Measurements from ENCODE around the gene SNED1. TPM values are rescaled to one million over a fixed set of nuclear protein-coding genes. Genes with fewer than 3 reads are reported as not detected.

The SNED1 gene
- total RNA-seq, 4 donors from 2014 or later, result 16.4 to 56.2 (median 43.5) TPM

- Histone ChIP-seq H3K4me3 (no peak overlapping the region), H3K9me3 (no peaks in the 10 kb centered on the region), H3K4me1 (peaks cover 17 to 20% of the 10 kb centered on the region in 2 donors), H3K36me3 (no peaks in the 10 kb centered on the region), H3K27me3 (no peaks in the 10 kb centered on the region), H3K27ac (no peak overlapping the region)
- intact Hi-C loops (cut with DNase I; ENCODE audit: low total_unique reads), result no loop called here
- in situ Hi-C loops (cut with MboI; ENCODE audit: low sequenced_read_pairs in 4 of 4), result no loop called here
- TF ChIP-seq POLR2A (IDR thresholded peaks at IDR 0.05), result no peak
- no peak for TF ChIP-seq CTCF (IDR thresholded peaks at IDR 0.05 in 4 of 5, conservative IDR thresholded peaks at IDR 0.05 in 1 of 5)
- no peak for DNase-seq
- no peak for ATAC-seq
Measured at GRCh38 chr2:241014764-241015163, 16.3 kb downstream of the SNED1 start.

- TF ChIP-seq CTCF (IDR thresholded peaks at IDR 0.05 in 4 of 5, conservative IDR thresholded peaks at IDR 0.05 in 1 of 5) (no peak), POLR2A (IDR thresholded peaks at IDR 0.05) (no peak)
- intact Hi-C loops (cut with DNase I; ENCODE audit: low total_unique reads), result no loop called here
- in situ Hi-C loops (cut with MboI; ENCODE audit: low sequenced_read_pairs in 4 of 4), result no loop called here
- no peak overlapping the region for H3K27ac ChIP-seq
- no peak overlapping the region for H3K4me3 ChIP-seq
- no peak for DNase-seq
- no peaks in the 10 kb centered on the region for H3K36me3 ChIP-seq
- no peak for ATAC-seq
- no peaks in the 10 kb centered on the region for H3K9me3 ChIP-seq
- H3K27me3 ChIP-seq, result no peaks in the 10 kb centered on the region
- H3K4me1 ChIP-seq, result peaks cover 10 to 14% of the 10 kb centered on the region in 2 donors
Measured at GRCh38 chr2:241015439-241015838, 17.0 kb downstream of the SNED1 start.

GRCh38 chr2:241017228-241017940 is 19.0 kb downstream of the SNED1 start:
- no peaks in the 10 kb centered on the region for H3K9me3 ChIP-seq
- DNase-seq (no peak), ATAC-seq (no peak)
- intact Hi-C loops (cut with DNase I; ENCODE audit: low total_unique reads) (no loop called here), in situ Hi-C loops (cut with MboI; ENCODE audit: low sequenced_read_pairs in 4 of 4) (no loop called here)
- peaks cover 0 to 12% of the 10 kb centered on the region in 2 donors for H3K36me3 ChIP-seq
- H3K4me3 ChIP-seq, result no peak overlapping the region
- no peaks in the 10 kb centered on the region for H3K27me3 ChIP-seq
- H3K27ac ChIP-seq, result no peak overlapping the region
- TF ChIP-seq CTCF (IDR thresholded peaks at IDR 0.05 in 4 of 5, conservative IDR thresholded peaks at IDR 0.05 in 1 of 5) (no peak), POLR2A (IDR thresholded peaks at IDR 0.05) (no peak)
- peaks cover 0 to 3% of the 10 kb centered on the region in 2 donors for H3K4me1 ChIP-seq

- intact Hi-C loops (cut with DNase I; ENCODE audit: low total_unique reads), result no loop called here
- H3K27me3 ChIP-seq, result no peaks in the 10 kb centered on the region
- in situ Hi-C loops (cut with MboI; ENCODE audit: low sequenced_read_pairs in 4 of 4), result no loop called here
- no peaks in the 10 kb centered on the region for H3K9me3 ChIP-seq
- peaks cover 0 to 15% of the 10 kb centered on the region in 2 donors for H3K36me3 ChIP-seq
- DNase-seq, result no peak
- ATAC-seq, result no peak
- H3K27ac ChIP-seq, result no peak overlapping the region
- H3K4me3 ChIP-seq, result no peak overlapping the region
- TF ChIP-seq CTCF (IDR thresholded peaks at IDR 0.05 in 4 of 5, conservative IDR thresholded peaks at IDR 0.05 in 1 of 5), result no peak
- no peak for TF ChIP-seq POLR2A (IDR thresholded peaks at IDR 0.05)
- peaks cover 0 to 3% of the 10 kb centered on the region in 2 donors for H3K4me1 ChIP-seq
Measured at GRCh38 chr2:241018051-241018891, 19.9 kb downstream of the SNED1 start.

Measured in gastrocnemius medialis (tissue), 4 donors.